IPS-NIHi7 (cell line): ENCODE measurements around the gene TMEM74B.

Source experiments
- DNase-seq: peaks from one replicate; pipeline ENCODE4 v3.0.0; 2012; ENCODE audit warnings: mixed read lengths; ENCODE audit errors: extremely low spot score

TMEM74B gene

DNA sequence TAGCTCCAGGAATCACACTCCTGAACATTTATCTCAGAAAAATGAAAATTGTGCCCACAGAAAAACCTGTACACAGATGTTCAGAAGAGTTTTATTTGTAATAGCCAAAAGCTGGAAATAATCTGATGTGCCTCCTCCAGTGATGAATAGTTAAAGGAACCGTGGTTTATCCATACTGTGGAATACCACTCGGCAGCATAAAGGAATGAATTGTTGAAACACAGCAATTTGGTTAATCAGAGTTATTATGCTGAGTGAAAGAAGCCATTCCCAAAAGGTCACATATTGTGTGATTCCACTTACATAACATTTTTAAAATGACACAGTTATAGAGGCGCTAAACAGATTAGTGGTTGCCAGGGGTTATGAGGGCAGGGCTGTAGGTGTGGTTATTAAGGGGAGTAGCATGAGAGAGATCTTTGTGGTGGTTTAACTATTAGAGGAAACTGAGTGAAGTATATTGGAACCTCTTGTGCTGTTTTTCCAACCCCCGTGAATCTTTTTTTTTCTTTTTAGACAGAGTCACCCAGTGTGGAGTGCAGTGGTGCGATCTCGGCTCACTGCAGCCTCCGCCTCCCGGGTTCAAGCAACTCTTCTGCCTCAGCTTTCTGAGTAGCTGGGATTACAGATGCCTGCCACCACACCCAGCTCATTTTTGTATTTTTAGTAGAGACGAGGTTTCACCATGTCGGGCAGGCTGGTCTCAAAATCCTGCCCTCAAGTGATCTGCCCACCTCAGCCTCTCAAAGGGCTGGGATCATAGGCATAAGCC lies 40.2 kb downstream of the TMEM74B start:
- no peak for DNase-seq

DNA sequence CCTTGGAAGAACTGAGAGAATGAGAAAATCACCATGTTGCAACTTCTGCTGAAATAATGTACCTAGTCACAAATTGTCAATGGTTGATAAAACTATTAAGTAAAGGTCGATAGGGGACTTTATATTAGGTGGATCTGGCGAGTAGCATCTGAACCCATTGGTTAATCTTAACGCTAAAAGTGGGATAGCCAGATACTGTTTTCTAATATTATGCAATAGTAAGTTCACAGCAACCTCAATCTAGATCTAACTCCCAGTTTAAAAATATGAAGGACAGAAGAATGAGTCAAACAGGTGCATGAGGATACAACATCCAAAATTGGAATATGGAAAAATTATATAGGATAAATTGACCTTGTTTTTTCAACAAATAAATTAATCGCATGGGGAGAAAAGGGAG lies 47.5 kb downstream of the TMEM74B start:
- DNase-seq: no peak

DNA sequence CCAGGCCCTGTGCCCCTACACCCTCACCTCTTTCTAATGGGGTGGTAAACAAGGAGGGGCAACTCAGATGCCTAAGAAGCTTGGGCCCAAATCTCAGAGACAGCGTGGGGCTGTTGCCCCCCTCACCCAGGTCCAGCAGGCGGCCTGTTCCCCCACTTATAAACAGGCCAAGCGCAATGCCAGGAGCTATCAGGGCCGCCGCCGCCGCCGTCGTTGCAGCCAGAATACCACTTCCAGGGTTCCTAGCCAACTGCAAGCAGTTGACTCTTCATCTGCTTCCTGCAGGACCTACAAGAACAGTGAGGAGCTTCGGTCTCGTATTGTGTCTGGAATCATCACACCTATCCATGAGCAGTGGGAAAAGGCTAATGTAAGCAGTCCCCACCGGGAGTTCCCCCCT lies 49.9 kb downstream of the TMEM74B start:
- DNase-seq: no peak

DNA sequence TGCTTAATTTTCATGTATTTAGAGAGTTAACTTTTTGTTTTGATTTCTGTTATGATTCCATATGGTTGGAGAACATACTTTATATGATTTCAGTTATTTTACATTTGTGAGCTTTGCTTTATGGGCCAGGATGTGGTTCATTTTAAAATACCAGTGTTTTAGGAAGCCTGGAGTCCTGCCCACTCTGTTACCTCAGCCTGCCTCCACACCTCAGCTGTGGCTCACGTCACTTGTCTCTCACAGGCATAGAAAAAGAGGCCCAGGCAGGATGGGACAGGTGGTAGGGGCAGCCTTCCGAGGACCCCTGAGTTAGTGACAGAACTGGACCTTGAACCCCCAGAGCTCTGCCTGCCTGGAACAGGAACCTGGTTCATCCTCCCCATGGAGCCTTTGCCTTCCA lies 50.4 kb downstream of the TMEM74B start:
- no peak for DNase-seq

DNA sequence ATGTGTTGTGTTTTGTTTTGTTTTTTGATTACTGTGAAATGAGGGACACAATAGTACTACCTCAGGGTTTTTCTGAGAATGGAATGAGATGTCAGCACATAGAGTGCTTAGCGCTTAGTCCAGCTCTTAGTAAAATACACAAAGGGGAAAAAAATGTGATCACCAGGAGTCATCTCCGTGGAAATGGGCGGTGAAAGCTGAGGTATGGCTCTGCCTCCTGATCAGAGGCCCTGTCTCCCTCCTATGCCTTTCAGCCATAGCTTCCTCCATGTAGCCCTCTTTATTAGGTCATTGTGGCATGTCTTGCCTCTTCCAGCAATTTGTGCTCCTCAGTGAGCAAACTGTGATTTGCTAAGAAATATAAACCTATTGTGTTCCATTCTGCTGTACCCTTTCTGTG lies 53.4 kb downstream of the TMEM74B start:
- no peak for DNase-seq

DNA sequence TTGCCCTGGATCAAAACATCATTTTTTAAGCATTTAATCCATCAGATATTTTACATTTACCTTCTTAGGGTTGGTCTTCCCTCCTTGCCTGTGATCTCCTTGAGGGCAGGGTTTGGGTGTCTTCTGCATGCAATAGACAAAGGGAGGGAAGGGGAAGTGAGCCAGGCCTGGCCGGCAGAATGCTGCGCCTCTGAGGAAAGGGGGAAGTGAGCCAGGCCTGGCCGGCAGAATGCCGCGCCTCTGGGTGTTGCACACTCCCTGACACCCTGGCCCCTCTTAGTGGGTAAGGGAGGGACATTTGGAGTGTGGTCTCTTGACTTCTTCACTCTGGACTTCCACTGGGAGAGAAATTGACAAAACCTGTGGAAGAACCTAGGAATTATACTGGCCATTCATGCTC lies 53.9 kb downstream of the TMEM74B start:
- no peak for DNase-seq
